Activated CD4-positive, alpha-beta memory T cell treated with anti-CD3 and anti-CD28 coated beads, Interleukin-2, amount 10 ng/mL, durations not matched to agents 7 days and 5 days (primary cell): Measurements from ENCODE around the gene MAST4. TPM values are rescaled to one million over a fixed set of nuclear protein-coding genes. Genes with fewer than 3 reads are reported as not detected.

Experiments
- CTCF ChIA-PET: fragments of 350-600 bp; sonication (Branson Sonifier 250); formaldehyde crosslinking; loops from one replicate; lab custom pipeline; 2021; ENCODE audit warnings: antibody characterized with exemption, inconsistent platforms; lab: Charles Lee
- POLR2A ChIA-PET: fragments of 350-600 bp; sonication (Branson Sonifier 250); formaldehyde crosslinking; loops from one replicate; lab custom pipeline; 2021; ENCODE audit warnings: antibody characterized with exemption; lab: Charles Lee
- DNase-seq: peaks from one replicate; pipeline ENCODE4 v3.0.0-alpha.2; 2020
- H3K27ac Mint-ChIP-seq: one replicate; pipeline ENCODE4 v1.8.0; 2021; ENCODE audit warnings: mild to moderate bottlenecking, mixed read lengths
- H3K27me3 Mint-ChIP-seq: one replicate; pipeline ENCODE4 v1.8.0; 2021; ENCODE audit warnings: mixed read lengths
- H3K36me3 Mint-ChIP-seq: one replicate; pipeline ENCODE4 v1.8.0; 2021; ENCODE audit warnings: low read depth, mixed read lengths
- H3K4me1 Mint-ChIP-seq: one replicate; pipeline ENCODE4 v1.8.0; 2021; ENCODE audit warnings: mixed read lengths
- H3K4me3 Mint-ChIP-seq: one replicate; pipeline ENCODE4 v1.8.0; 2021; ENCODE audit warnings: mild to moderate bottlenecking, mixed read lengths
- H3K9me3 Mint-ChIP-seq: one replicate; pipeline ENCODE4 v1.8.0; 2021; ENCODE audit warnings: mixed read lengths
- total RNA-seq, 2 experiments: library from RNA; stranded (reverse); gene quantifications; one replicate each; pipeline ENCODE4 v1.2.3, GENCODE V29; 2021

MAST4 gene
- total RNA-seq, 2 experiments from 2014 or later: 38.0 to 38.3 TPM

DNA sequence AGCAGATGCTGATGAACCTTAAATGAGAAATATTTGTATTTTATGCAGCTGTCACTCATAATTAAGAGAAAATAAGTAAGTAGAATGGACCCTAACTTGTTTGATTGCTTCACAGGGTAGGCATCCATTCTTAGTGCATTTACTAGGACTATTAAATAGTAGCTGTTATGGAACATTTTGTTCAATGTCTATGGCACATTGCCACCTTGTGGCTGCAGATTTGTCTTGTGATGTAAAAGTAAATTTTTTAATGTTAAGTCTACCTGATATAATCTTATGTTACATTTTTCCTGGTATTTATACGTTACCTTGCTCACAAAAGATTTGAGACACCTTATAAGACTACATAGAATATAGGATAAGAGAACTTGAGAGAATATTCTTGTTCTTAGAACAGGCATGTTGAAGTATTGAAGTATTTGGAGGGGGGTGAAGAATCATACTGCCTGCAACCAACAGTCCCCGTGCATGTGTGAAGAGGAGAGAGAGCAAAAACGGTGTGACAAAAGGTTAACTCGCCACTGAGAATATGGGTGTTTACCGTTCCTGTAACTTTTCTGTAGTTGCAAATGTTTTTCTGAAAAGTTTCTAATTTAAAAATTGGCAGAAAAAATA is 161.1 kb downstream of the MAST4 start:
- ChIA-PET CTCF (interaction anchor here (0.7 to 3.9 kb wide), 4 partner anchors 12 to 488 kb away, joined by 3 to 52 read pairs (median 4); no protein-coding TSS in a partner anchor), POLR2A (interaction anchor here (1.4 kb wide), 1 partner anchor 451 kb away, joined by 4 read pairs; no protein-coding TSS in a partner anchor)
- no peak overlapping the region for H3K27ac Mint-ChIP-seq
- no peaks in the 10 kb centered on the region for H3K9me3 Mint-ChIP-seq
- H3K36me3 Mint-ChIP-seq: no peaks in the 10 kb centered on the region
- no peaks in the 10 kb centered on the region for H3K4me1 Mint-ChIP-seq
- DNase-seq: peak; percentile 26
- H3K27me3 Mint-ChIP-seq: peaks cover 46% of the 10 kb centered on the region
- no peak overlapping the region for H3K4me3 Mint-ChIP-seq

DNA sequence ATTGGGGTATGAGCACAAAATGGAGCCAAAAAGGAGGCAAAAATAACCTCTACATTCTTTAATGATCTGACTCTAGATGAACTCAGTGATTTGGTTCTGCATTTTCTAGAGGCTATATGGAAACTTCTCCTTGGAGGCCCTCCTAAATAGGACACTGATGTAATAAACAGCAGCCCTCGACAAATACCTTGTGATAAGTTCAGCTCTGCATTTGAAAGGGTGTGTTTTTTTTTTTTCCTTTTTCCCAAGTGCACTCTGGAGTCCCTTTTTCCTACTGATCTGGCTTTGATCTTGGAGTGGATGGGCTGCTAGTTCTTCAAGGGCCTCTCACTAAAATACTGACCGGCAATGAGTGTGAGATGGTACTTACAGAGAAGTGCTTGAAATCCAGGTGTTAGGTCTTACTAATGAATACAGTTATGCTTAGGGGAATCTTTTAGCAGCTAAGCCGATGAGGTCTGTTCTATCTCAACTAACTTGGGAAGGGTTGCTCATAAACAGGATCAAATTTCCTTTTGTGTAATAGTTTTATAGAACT is 161.7 kb downstream of the MAST4 start:
- Mint-ChIP-seq H3K4me1 (no peaks in the 10 kb centered on the region), H3K27ac (no peak overlapping the region), H3K9me3 (no peaks in the 10 kb centered on the region), H3K36me3 (no peaks in the 10 kb centered on the region), H3K4me3 (no peak overlapping the region), H3K27me3 (peaks cover 46% of the 10 kb centered on the region)
- ChIA-PET POLR2A (interaction anchor here (1.4 kb wide), 1 partner anchor 451 kb away, joined by 4 read pairs; no protein-coding TSS in a partner anchor), CTCF (interaction anchor here (1.2 to 3.9 kb wide), 2 partner anchors 16 to 450 kb away, joined by 4 to 52 read pairs; no protein-coding TSS in a partner anchor)
- no peak for DNase-seq

DNA sequence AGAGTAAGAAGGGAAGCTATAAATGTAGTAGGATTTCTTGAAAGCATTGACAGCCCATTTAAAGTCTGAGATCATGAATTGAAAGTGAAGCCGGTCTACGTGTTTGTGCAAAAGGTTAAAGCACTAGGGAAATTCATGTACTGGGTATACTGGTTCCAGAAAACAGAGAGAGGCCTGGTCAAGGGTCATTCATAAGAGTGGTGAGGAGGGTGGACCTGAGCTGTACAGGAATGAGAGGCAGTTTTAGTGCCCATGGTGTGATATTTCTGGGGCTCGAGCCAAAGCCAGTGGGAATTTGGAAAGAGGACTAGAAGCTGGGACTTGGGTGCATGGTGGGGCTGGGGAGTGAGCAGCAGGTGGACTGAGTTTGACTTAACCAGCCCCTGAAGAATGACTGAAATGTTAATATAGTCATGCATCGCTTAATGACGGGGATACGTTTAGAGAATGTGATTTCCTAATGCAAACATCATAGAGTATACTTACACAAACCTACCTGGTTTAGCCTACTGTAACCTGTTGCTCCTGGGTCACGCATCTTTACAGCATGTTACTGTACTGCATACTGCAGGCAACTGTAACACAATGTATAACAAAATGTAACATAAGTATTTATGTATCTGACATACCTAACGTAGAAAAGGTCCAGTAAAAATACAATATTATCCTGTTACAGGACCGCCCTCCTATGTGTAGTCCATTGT is 173.0 kb downstream of the MAST4 start:
- Mint-ChIP-seq H3K9me3 (no peaks in the 10 kb centered on the region), H3K36me3 (no peaks in the 10 kb centered on the region), H3K27ac (no peak overlapping the region), H3K4me1 (no peaks in the 10 kb centered on the region), H3K4me3 (no peak overlapping the region), H3K27me3 (peaks cover 21% of the 10 kb centered on the region)
- DNase-seq: no peak
- ChIA-PET POLR2A (no interaction called here), CTCF (no interaction called here)

DNA sequence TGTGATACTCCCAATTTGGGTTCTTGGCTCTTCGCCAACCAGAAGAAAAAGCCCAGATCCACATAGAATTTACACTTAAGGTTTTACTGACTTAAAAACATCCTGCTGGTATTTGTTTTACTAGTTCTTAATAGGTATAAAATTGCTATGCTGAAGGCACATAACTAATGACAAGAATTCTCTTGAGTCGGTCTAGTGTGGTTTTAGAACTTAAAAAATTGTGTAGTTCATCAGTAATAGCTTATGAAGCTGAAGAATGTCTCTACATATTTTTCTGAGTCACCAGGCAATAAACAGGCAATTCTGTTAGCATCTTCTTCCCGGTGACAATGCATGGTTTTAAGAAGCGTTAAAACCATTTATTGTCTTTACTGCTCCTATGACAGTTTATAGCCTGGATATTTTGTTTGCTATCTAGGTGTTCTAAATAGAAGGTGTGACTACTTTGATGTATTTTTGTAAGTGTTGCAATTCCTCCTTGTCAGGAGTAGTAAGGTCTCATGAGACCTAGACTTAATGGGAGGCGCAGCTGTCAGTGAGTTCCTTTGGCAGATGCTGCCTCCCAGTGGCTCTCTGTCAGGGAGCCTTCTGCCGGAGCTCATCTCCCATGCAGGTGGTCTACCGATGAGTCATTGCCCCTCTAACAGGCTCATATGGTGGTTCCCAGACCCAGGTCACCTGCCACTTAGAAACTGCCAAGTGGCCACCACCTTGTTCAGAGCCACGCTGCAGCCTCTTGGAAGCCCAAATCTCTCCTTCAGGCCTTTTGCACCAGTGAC is 173.8 kb downstream of the MAST4 start:
- Mint-ChIP-seq H3K36me3 (no peaks in the 10 kb centered on the region), H3K9me3 (no peaks in the 10 kb centered on the region), H3K27ac (no peak overlapping the region), H3K4me3 (no peak overlapping the region), H3K4me1 (no peaks in the 10 kb centered on the region), H3K27me3 (peaks cover 21% of the 10 kb centered on the region)
- DNase-seq: no peak
- ChIA-PET CTCF (no interaction called here), POLR2A (no interaction called here)

DNA sequence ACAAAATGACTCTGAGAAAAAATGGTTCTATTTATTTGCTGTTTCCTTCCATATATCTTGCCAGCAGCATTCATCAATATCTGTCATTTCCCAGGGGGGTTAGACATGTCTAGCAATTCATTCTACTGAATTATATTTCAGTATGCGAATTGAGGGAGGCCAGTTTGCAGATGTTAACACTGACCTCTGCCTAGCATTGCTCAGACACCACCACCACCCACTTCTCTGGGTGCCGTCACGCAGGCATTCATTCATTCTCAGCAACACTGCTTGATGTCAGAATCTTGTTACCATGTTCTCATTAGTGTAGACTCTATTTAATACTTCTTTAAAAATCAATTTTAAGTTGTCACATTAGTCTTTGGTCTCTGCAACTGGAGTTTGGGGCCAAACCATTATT is 181.7 kb downstream of the MAST4 start:
- Mint-ChIP-seq H3K36me3 (no peaks in the 10 kb centered on the region), H3K9me3 (no peaks in the 10 kb centered on the region), H3K27me3 (peaks cover 15% of the 10 kb centered on the region), H3K4me1 (no peaks in the 10 kb centered on the region), H3K27ac (no peak overlapping the region), H3K4me3 (no peak overlapping the region)
- ChIA-PET CTCF (no interaction called here), POLR2A (no interaction called here)
- no peak for DNase-seq

DNA sequence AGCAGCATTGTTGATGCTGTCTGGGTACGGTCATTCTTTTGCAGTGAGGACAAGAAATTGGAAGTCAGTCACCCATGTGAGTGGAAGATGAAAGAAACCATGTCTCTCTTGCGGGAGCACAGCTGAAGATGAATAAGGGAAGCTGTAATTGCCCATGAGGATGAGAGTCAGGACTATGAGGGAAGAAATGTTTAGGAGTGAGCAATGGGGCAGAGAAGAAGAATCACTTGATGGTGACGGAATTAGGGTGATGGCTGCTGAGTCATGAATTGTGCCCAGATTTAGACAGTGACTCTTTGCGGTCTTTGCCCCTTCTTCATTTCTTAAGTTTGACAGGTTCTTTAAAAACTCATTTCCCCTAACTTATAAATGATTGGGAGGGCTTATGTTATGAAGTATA is 183.3 kb downstream of the MAST4 start:
- ChIA-PET POLR2A (no interaction called here), CTCF (no interaction called here)
- no peaks in the 10 kb centered on the region for H3K9me3 Mint-ChIP-seq
- H3K4me3 Mint-ChIP-seq: no peak overlapping the region
- no peak for DNase-seq
- no peak overlapping the region for H3K27ac Mint-ChIP-seq
- H3K27me3 Mint-ChIP-seq: peaks cover 15% of the 10 kb centered on the region
- H3K36me3 Mint-ChIP-seq: no peaks in the 10 kb centered on the region
- no peaks in the 10 kb centered on the region for H3K4me1 Mint-ChIP-seq

DNA sequence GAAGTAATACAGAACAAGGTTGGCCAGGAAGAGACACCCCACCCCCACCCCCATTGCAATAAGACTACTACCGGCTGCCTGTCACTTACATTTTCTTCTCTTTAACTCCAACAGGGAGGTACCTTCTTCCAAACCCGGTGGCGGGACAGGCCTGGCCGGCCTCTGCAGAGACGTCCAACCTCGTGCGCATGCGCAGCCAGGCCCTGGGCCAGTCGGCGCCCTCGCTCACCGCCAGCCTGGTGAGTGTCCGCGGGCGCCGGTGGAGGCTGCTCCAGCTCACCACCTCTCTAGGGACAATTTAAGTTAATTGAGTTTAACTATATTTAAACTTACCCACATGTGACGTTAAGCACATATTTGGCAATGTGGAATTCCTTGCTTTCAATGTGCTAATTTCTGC is 192.4 kb downstream of the MAST4 start:
- Mint-ChIP-seq H3K27ac (no peak overlapping the region), H3K4me3 (no peak overlapping the region), H3K9me3 (no peaks in the 10 kb centered on the region), H3K27me3 (peaks cover 10% of the 10 kb centered on the region), H3K4me1 (no peaks in the 10 kb centered on the region), H3K36me3 (no peaks in the 10 kb centered on the region)
- ChIA-PET POLR2A (no interaction called here), CTCF (no interaction called here)
- DNase-seq: no peak

DNA sequence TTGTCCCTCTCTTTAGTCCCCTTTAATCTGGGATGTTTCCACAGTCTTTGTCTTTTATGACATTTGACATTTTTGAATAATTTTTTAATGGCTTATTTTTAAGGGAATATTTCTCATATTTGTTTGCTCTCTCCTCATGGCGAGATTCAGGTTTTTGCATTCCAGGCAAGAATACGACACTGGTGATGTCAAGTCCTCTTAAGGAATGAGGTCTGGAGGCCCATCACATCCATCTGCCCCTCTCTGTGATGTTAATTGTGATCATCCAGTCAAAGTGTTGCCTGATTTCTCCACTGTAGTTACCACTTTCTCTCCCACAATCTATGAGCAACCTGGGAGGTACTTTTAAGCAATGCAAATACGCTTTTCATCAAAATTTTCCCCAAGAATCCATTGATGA is 193.2 kb downstream of the MAST4 start:
- Mint-ChIP-seq H3K4me1 (no peaks in the 10 kb centered on the region), H3K27me3 (peaks cover 16% of the 10 kb centered on the region), H3K9me3 (no peaks in the 10 kb centered on the region), H3K36me3 (no peaks in the 10 kb centered on the region), H3K4me3 (no peak overlapping the region), H3K27ac (no peak overlapping the region)
- no peak for DNase-seq
- CTCF ChIA-PET: no interaction called here
- POLR2A ChIA-PET: no interaction called here

DNA sequence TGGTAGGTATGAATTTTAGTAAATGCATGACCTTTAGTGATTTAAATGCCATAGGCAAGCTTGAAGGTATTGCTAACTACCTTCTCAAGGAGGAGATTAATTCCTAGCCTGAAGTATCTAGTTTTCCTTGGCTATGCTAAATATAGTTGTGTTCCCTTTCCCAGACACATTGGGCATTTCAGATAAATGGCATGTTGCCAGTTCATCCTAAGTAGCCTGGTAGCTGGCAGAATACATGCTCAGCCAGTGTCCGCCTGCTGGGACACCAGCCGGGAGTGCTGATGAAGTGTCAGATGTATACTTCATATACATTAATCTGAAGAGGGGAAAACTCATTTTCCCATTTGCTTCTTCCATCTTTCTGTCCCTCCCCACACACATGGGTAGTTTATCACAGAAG is 196.9 kb downstream of the MAST4 start:
- Mint-ChIP-seq H3K27me3 (peaks cover 27% of the 10 kb centered on the region), H3K4me1 (no peaks in the 10 kb centered on the region), H3K27ac (no peak overlapping the region), H3K9me3 (no peaks in the 10 kb centered on the region), H3K36me3 (no peaks in the 10 kb centered on the region), H3K4me3 (no peak overlapping the region)
- ChIA-PET CTCF (no interaction called here), POLR2A (no interaction called here)
- DNase-seq: no peak

DNA sequence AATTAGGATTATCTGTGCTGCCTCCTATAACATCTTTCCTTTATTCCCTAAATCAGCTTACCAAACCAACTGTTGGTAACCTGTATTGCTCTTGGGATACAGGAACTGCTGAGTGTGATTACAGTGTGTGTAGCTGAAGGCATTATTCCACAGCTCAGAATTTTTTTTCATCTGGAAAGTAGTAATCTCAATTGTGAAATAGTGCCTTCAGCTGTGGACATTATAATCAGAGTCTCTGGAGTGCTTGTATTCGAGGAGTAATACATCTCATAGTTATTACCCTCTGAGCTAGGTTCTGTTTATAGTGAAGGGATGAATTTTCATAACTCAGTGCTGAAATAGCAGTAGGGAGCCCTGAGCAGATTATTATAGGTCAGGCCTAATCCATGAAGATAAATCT is 199.5 kb downstream of the MAST4 start:
- Mint-ChIP-seq H3K4me3 (no peak overlapping the region), H3K4me1 (no peaks in the 10 kb centered on the region), H3K27me3 (peaks cover 39% of the 10 kb centered on the region), H3K9me3 (no peaks in the 10 kb centered on the region), H3K36me3 (no peaks in the 10 kb centered on the region), H3K27ac (no peak overlapping the region)
- ChIA-PET CTCF (no interaction called here), POLR2A (no interaction called here)
- no peak for DNase-seq

DNA sequence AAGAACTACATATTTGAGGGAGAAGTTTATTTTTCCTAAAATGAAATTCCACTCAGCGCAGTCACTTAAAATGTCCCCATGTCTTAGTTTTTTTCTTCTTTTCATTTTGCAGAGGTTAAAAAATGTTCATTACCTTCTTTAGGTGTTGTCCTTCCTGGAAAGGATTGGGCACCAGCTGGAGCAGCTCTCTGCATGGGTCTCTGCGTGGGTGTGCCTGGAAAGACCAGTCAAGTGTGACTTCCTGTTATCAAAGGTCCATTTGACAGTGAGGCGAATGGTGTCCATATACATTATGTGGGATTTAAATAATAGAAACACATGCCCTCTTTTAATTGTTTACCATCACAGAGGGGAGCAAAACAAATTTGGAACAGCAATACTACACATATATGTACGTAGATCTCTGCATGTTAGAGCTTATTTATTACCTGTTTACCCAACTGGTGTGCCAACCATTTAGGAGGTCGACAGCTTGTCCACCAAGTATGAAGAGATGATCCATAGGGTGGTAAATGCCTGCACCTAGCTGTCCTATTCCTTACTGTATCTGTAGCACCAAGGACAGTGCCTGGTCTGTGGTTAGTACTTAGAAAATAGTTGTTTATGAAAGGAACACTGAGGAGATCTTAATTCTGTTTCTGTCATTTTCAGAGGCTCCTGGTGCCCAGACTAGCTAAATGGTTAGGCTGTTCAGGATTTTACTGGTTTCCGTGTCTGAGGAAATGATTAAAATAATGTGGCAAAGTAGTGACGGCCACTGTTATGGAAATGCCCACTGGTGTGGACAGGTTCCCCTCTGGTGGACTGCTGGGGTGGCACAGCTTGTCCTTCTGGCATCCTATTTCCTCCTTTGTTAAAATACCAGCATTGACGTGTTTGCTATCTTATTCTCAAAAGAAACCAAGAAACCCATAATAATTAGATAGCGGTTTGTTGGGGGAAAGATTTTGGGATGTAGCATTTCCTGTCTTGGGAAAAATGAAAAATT is 200.4 kb downstream of the MAST4 start:
- no peak for DNase-seq
- H3K9me3 Mint-ChIP-seq: no peaks in the 10 kb centered on the region
- H3K36me3 Mint-ChIP-seq: no peaks in the 10 kb centered on the region
- no peak overlapping the region for H3K27ac Mint-ChIP-seq
- no peaks in the 10 kb centered on the region for H3K4me1 Mint-ChIP-seq
- ChIA-PET POLR2A (no interaction called here), CTCF (no interaction called here)
- H3K27me3 Mint-ChIP-seq: peaks cover 45% of the 10 kb centered on the region
- H3K4me3 Mint-ChIP-seq: no peak overlapping the region

DNA sequence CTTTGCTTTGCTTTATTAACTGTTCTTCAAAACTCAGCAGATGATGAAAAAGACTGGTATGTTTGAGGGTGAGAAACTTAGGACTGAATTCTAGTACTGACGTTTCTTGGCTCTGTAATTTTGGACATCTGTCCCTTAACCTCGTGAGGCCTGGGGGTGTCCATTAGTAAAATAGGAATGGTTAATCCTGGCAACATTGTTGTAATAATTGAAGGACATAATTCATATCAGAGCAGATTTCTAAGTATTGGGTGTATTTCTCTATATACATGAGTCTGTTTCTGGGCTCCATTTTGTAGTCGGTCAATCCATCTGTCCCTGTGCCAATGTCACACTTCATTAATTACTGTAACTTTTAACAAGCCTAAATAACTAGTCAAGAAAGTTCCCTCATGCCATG is 206.7 kb downstream of the MAST4 start:
- no peak overlapping the region for H3K27ac Mint-ChIP-seq
- no peaks in the 10 kb centered on the region for H3K4me1 Mint-ChIP-seq
- H3K4me3 Mint-ChIP-seq: no peak overlapping the region
- no peak for DNase-seq
- H3K27me3 Mint-ChIP-seq: peaks cover 66% of the 10 kb centered on the region
- H3K36me3 Mint-ChIP-seq: no peaks in the 10 kb centered on the region
- ChIA-PET POLR2A (no interaction called here), CTCF (interaction anchor here (1.0 to 1.3 kb wide), 2 partner anchors 10 to 497 kb away, joined by 4 to 7 read pairs; no protein-coding TSS in a partner anchor)
- H3K9me3 Mint-ChIP-seq: no peaks in the 10 kb centered on the region
